SK-N-DZ (cell line): ENCODE data around the gene PAN3.

Experiments used
- DNase-seq: peaks from one replicate; pipeline ENCODE4 v3.0.0-alpha.2; 2015; ENCODE audit warnings: low spot score
- small RNA-seq, 2 experiments: library from RNA; depleted of rRNA; stranded (forward); fragments of <200 nt; gene quantifications; one replicate each; pipeline ENCODE3, GENCODE V24; 2014

Gene PAN3

DNA sequence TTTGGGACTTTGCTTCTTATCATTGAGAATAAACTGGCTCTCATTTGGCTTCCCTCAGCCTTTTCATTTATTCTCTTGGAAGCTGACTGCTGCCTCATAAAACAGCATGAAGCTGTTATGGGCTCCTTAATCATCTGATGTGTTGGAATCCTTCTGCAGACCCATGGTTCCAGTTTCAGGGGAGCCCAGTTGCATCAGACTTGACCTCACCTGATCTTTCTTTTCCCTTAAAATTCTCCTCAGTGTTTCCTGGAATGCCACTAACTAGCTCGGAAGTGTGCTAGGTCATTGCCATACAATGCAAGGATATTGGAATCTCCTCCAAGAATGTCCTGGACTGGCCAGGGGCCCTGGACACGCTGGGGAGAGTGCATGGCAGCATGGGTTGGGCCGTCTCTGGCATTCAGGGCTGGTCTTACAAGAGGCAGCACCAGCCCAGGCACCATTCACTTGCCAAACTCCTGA is 197.9 kb downstream of the PAN3 start:
- no peak for DNase-seq

DNA sequence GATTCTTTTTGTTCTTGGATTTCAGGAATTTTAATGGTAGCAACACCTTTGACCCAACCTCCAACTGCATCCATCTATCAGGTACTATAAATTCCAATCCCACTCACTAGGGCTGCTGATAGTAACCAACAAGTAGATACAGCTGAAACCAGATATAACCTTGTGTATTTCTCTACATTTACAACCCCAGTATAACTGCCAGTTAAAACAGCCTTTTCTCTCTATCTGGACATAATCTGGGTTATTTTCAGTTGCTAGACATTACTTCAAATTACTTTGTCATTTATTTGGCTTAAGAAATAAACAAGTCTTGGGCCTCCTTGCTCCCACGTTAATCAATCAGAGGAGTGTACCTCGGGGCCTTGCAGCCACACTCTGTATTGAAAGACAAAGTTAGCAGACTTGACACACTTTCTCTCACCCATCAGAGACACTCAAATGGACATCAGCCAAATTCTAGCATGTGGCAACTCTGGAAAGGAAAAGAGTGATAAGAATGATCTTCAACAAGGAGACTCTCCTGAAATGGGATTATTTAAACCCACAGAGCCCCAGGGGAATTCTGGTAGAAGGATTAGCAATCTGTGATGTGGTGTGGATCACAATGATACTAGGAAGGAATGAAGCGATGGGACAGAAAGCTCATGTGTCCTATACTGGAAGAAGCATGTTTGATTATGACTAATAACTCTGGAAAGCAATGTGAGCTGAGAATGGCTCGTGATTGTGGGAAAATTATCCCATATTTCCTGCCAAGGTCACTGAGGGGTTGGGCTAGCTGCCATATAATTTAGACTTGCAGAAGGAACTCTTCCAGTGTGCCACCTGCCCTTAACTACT is 199.0 kb downstream of the PAN3 start:
- no peak for DNase-seq

DNA sequence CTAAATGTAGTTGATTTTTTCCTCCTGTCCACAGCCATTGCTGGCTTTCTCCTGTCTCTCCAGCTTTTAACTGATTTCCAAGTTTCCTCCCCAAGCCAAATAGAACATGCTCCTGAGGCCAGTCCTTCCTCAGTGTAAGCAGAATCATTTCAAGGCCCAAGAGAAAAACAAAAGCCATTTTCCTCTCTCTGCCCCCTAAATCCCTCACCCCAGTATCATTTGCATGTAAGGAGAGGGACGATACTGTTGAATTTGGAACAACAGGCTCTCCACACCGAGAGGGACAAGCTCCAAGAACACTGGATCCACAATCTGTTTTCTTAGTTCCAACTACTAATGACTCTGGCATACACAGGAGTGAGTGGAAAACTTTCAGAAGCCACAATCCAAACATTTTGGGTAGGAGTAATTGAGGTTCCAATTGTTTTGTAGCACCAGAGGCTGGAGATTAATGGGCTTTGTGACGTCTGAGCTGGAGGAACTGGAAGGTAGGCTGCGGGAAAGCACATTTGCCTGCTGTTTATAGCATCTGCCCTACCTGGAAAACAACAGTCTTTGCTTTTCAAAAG is 199.7 kb downstream of the PAN3 start:
- DNase-seq: no peak

GRCh38 chr13:28338742-28339141 is 200.4 kb downstream of the PAN3 start:
- no peak for DNase-seq

GRCh38 chr13:28339419-28339818 is 201.1 kb downstream of the PAN3 start:
- no peak for DNase-seq

DNA sequence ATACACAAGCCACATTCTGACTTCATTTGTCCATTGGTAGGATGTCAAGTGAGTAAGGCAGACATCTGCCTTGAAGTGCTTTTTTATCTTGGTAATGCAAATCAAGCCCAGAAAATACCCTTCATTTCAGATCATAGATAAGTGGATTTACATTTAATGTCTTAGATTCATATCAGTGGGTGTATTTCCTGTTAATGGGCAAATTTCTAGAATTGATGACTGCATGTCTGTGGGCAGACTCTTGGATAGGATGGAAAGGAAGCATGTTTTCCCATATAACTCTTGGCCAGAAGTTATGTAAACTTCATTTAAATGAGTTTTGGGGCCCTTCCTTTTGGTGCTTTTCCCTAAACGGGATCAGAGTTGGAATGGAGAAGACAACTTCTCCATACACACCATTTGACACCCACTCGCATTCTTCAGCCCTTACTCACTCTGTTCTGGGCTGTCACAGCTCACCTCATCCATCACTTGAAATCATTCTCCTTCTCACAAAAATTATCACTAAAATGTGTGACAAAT is 202.0 kb downstream of the PAN3 start:
- no peak for DNase-seq

GRCh38 chr13:28342251-28342650 is 203.9 kb downstream of the PAN3 start:
- no peak for DNase-seq

GRCh38 chr13:28344163-28344562 is 205.8 kb downstream of the PAN3 start:
- DNase-seq: no peak

Small RNA genes within 50 kb of the gene (small RNA-seq; reads per million reads assigned to genes)
- gene RNU6-82P: 0 reads per million in 2 experiments
